ENCODE data around the gene MAT2B. TPM values are rescaled to one million over a fixed set of nuclear protein-coding genes. Genes with fewer than 3 reads are reported as not detected.

The MAT2B gene
- total and polyA plus RNA-seq, 2 of the 13 experiments (the other 11 are each of a cell fraction or from before 2014, with no cell fraction given): 20.2 to 37.1 TPM

DNA sequence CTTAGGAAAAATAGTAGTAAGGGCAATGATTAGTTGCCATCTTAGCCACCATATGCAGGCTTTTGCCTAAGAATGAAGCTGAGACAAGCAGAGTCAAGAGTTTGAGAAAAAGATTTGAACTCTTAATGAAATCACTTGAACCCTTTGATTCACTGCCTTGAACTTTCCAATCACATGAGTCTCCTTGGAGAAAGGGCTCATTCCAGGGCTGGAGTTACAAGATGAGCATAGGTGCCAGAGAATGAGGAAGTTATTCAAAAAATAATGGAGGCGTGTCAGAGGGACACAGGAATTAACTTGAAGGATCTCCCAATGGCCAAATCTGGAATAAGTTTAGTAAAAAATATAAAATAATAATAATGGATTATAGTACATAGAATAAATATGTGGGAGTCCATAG, 35.3 kb downstream of the MAT2B start:
- Histone ChIP-seq H3K4me2 (ENCODE audit: low read depth, low read length) (no peak overlapping the region), H3K36me3 (replicated peaks in 1 of 2; ENCODE audit: control insufficient read depth in 1 of 2, insufficient read depth in 2 of 2, low read length in 2 of 2) (no peaks in the 10 kb centered on the region), H3K9ac (ENCODE audit: insufficient read depth, low read depth, low read length) (no peak overlapping the region), H3K79me2 (ENCODE audit: insufficient read depth, low read length) (no peaks in the 10 kb centered on the region), H2AFZ (ENCODE audit: low read length) (no peak overlapping the region), H3K4me1 (ENCODE audit: insufficient read depth, low read length) (no peaks in the 10 kb centered on the region), H4K20me1 (ENCODE audit: insufficient read depth, low read length) (no peaks in the 10 kb centered on the region), H3K4me3 (replicated peaks in 1 of 3; ENCODE audit: insufficient read depth in 1 of 3, low read depth in 2 of 3, low read length in 3 of 3) (no peak overlapping the region), H3K27me3 (ENCODE audit: control insufficient read depth in 1 of 2, insufficient read depth in 2 of 2, low read length in 2 of 2) (peaks cover 0 to 11% of the 10 kb centered on the region in 2 experiments; a peak in 1 of 5 replicates), H3K27ac (ENCODE audit: extremely low read length, insufficient read depth, low read length) (no peak overlapping the region), H3K9me3 (ENCODE audit: low read length) (no peaks in the 10 kb centered on the region)
- TF ChIP-seq, protein P1, sequence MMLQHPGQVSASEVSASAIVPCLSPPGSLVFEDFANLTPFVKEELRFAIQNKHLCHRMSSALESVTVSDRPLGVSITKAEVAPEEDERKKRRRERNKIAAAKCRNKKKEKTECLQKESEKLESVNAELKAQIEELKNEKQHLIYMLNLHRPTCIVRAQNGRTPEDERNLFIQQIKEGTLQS (CRISPR knock-in tag; IDR thresholded peaks at IDR 0.05): no peak
- TF ChIP-seq DRAP1 (CRISPR knock-in tag; IDR thresholded peaks at IDR 0.05): no peak
- TF ChIP-seq ZNF337 (CRISPR knock-in tag; IDR thresholded peaks at IDR 0.05; ENCODE audit: borderline replicate concordance, low read depth): no peak
- no peak for TF ChIP-seq JUN (CRISPR knock-in tag; IDR thresholded peaks at IDR 0.05)
- TF ChIP-seq, protein P2, sequence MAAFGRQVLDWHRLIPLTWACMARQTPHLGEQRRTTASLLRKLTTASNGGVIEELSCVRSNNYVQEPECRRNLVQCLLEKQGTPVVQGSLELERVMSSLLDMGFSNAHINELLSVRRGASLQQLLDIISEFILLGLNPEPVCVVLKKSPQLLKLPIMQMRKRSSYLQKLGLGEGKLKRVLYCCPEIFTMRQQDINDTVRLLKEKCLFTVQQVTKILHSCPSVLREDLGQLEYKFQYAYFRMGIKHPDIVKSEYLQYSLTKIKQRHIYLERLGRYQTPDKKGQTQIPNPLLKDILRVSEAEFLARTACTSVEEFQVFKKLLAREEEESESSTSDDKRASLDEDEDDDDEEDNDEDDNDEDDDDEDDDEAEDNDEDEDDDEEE (CRISPR knock-in tag; IDR thresholded peaks at IDR 0.05): no peak
- no peak for TF ChIP-seq SMAD3 (CRISPR knock-in tag; IDR thresholded peaks at IDR 0.05)
- no peak for TF ChIP-seq MAFK (conservative IDR thresholded peaks at IDR 0.05 in 1 of 2, IDR thresholded peaks at IDR 0.05 in 1 of 2; ENCODE audit: low read length in 2 of 2)
- TF ChIP-seq ZNF10 (CRISPR knock-in tag; IDR thresholded peaks at IDR 0.05; ENCODE audit: borderline replicate concordance, low read depth): no peak
- no peak for TF ChIP-seq KDM3A (CRISPR knock-in tag; IDR thresholded peaks at IDR 0.05; ENCODE audit: low read depth)
- no peak for TF ChIP-seq POLR2AphosphoS2 (IDR thresholded peaks at IDR 0.05; ENCODE audit: low read depth, low read length)
- no peak for ATAC-seq
- ChIA-PET POLR2A (no interaction called here), CTCF (ENCODE audit: low intra/inter-chr PET ratio, low total read pairs) (no interaction called here)
- 34% methylated on average over 1 of the region's 1 CpG for WGBS (ENCODE audit: low lambda C conversion rate)
- no peak for DNase-seq (ENCODE audit: low spot score)
- in situ Hi-C loops (cut with HindIII; ENCODE audit: extremely low pct_ligation_motif_present, low pct_unique_long_range_greater_than_20kb) (no loop called here), intact Hi-C loops (cut with micrococcal nuclease; ENCODE audit: unreplicated experiment) (no loop called here)
- FAIRE-seq: no peak
- BruUV-seq (replicated peaks): no TSS peak
